GM12874 (cell line): Measurements from ENCODE around the gene ST6GAL2.

Source experiments
- CTCF ChIP-seq: IDR thresholded peaks from 2 replicates; pipeline ENCODE4 v1.5.1; 2011; ENCODE audit warnings: low read depth, mild to moderate bottlenecking, control low read depth, low read length, moderate library complexity; ENCODE audit not compliant: insufficient read depth

ST6GAL2 gene

GRCh38 chr2:106797494-106797893, 88.5 kb downstream of the ST6GAL2 start:
- TF ChIP-seq CTCF, result no peak

- no peak for TF ChIP-seq CTCF
These were observed 93.3 kb downstream of the ST6GAL2 start for GRCh38 chr2:106792671-106793070.

- no peak for TF ChIP-seq CTCF
These were observed 96.8 kb downstream of the ST6GAL2 start for GRCh38 chr2:106789185-106789584.

- TF ChIP-seq CTCF, result no peak
These were observed 103.3 kb downstream of the ST6GAL2 start for GRCh38 chr2:106782681-106783080.

GRCh38 chr2:106781196-106781595, 104.8 kb downstream of the ST6GAL2 start:
- TF ChIP-seq CTCF, result no peak

GRCh38 chr2:106771811-106772210, 114.2 kb downstream of the ST6GAL2 start:
- no peak for TF ChIP-seq CTCF

- no peak for TF ChIP-seq CTCF
These were observed 115.0 kb downstream of the ST6GAL2 start for GRCh38 chr2:106770986-106771385.

GRCh38 chr2:106764614-106765013, 121.4 kb downstream of the ST6GAL2 start:
- no peak for TF ChIP-seq CTCF
